ENCODE measurements around the gene TTC16.

GRCh38 chr9:127754099-127755060, 38.5 kb downstream of the TTC16 start:
- TF ChIP-seq POLR2AphosphoS5 (IDR thresholded peaks at IDR 0.05; ENCODE audit: insufficient read depth, low read depth, low read length) (no peak), MYC (IDR thresholded peaks at IDR 0.05; ENCODE audit: low read depth, low read length) (no peak), POLR2A (IDR thresholded peaks at IDR 0.05; ENCODE audit: low read depth, low read length) (no peak), EZH2 (IDR thresholded peaks at IDR 0.05; ENCODE audit: borderline replicate concordance, low read depth, low read length, severe bottlenecking) (no peak), GATA2 (IDR thresholded peaks at IDR 0.05; ENCODE audit: insufficient read depth, insufficient read length, low read depth, low read length) (no peak), FOS (IDR thresholded peaks at IDR 0.05; ENCODE audit: borderline replicate concordance, insufficient read depth, low read length) (no peak), JUN (IDR thresholded peaks at IDR 0.05; ENCODE audit: borderline replicate concordance, insufficient read depth, insufficient read length, low read depth) (no peak)
- TF ChIP-seq, protein P1, sequence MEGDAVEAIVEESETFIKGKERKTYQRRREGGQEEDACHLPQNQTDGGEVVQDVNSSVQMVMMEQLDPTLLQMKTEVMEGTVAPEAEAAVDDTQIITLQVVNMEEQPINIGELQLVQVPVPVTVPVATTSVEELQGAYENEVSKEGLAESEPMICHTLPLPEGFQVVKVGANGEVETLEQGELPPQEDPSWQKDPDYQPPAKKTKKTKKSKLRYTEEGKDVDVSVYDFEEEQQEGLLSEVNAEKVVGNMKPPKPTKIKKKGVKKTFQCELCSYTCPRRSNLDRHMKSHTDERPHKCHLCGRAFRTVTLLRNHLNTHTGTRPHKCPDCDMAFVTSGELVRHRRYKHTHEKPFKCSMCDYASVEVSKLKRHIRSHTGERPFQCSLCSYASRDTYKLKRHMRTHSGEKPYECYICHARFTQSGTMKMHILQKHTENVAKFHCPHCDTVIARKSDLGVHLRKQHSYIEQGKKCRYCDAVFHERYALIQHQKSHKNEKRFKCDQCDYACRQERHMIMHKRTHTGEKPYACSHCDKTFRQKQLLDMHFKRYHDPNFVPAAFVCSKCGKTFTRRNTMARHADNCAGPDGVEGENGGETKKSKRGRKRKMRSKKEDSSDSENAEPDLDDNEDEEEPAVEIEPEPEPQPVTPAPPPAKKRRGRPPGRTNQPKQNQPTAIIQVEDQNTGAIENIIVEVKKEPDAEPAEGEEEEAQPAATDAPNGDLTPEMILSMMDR (IDR thresholded peaks at IDR 0.05; ENCODE audit: extremely low read depth in 1 of 2, insufficient read depth in 1 of 2, low read depth in 1 of 2, low read length in 2 of 2) = no peak
- TF ChIP-seq, protein P2, sequence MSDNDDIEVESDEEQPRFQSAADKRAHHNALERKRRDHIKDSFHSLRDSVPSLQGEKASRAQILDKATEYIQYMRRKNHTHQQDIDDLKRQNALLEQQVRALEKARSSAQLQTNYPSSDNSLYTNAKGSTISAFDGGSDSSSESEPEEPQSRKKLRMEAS (IDR thresholded peaks at IDR 0.05; ENCODE audit: insufficient read depth, insufficient read length) = no peak
